Karpas-422 (cell line): ENCODE results near the gene BACE1. TPM values are rescaled to one million over a fixed set of nuclear protein-coding genes. Genes with fewer than 3 reads are reported as not detected.
"Not testable (repeated sequence)": the region's sequence is repeated elsewhere in the genome, so short reads cannot be mapped to it uniquely, and the experiment has no call there.

Experiments used
- DNase-seq: peaks from one replicate; pipeline ENCODE4 v3.0.0-alpha.2; 2015
- H2AFZ ChIP-seq: fragments of 200-600 bp; sonication (generic); 2 replicates; pipeline ENCODE4 v1.6.1; 2014; ENCODE audit warnings: antibody characterized with exemption, low read length, mixed read lengths
- H3K27ac ChIP-seq: fragments of 200-600 bp; sonication (generic); 2 replicates; pipeline ENCODE4 v1.5.1; 2014; ENCODE audit warnings: mild to moderate bottlenecking, low read length, moderate library complexity
- H3K27me3 ChIP-seq: fragments of 200-600 bp; sonication (generic); 2 replicates; pipeline ENCODE4 v1.6.1; 2014; ENCODE audit warnings: low read length, mixed read lengths
- H3K36me3 ChIP-seq: fragments of 200-600 bp; sonication (generic); 2 replicates; pipeline ENCODE4 v1.6.1; 2014; ENCODE audit warnings: low read length, mixed read lengths; ENCODE audit not compliant: insufficient read depth
- H3K4me1 ChIP-seq: fragments of 200-600 bp; sonication (generic); 2 replicates; pipeline ENCODE4 v1.6.1; 2014; ENCODE audit warnings: mild to moderate bottlenecking, low read length, mixed read lengths
- H3K4me2 ChIP-seq: fragments of 200-600 bp; sonication (generic); 2 replicates; pipeline ENCODE4 v1.6.1; 2014; ENCODE audit warnings: low read length, low read depth, mild to moderate bottlenecking; ENCODE audit not compliant: poor library complexity, severe bottlenecking
- H3K4me3 ChIP-seq: fragments of 200-600 bp; sonication (generic); 2 replicates; pipeline ENCODE4 v1.5.1; 2014; ENCODE audit warnings: mild to moderate bottlenecking, antibody characterized with exemption, low read length, mixed read lengths
- H3K79me2 ChIP-seq: fragments of 200-600 bp; sonication (generic); 2 replicates; pipeline ENCODE4 v1.6.1; 2014; ENCODE audit warnings: mild to moderate bottlenecking, low read length, mixed read lengths
- H3K9ac ChIP-seq: fragments of 200-600 bp; sonication (generic); 2 replicates; pipeline ENCODE4 v1.6.0; 2014; ENCODE audit warnings: low read length
- H3K9me2 ChIP-seq: fragments of 200-600 bp; sonication (generic), shearing (Covaris generic); replicated peaks from 2 replicates; pipeline ENCODE4 v1.6.0; 2014; ENCODE audit warnings: mild to moderate bottlenecking, low read length, moderate library complexity; ENCODE audit not compliant: insufficient read depth
- H3K9me3 ChIP-seq: fragments of 300-700, 200-600 bp; sonication (generic); 2 replicates; pipeline ENCODE4 v1.6.1; 2014; ENCODE audit warnings: low read length, mixed read lengths
- H4K20me1 ChIP-seq: fragments of 200-600 bp; sonication (generic); 2 replicates; pipeline ENCODE4 v1.6.1; 2014; ENCODE audit warnings: mild to moderate bottlenecking, antibody characterized with exemption, low read length, low read depth; ENCODE audit not compliant: insufficient read depth
- total RNA-seq: library from RNA; depleted of rRNA; stranded (reverse); fragments of >200 nt; shearing (Covaris generic); gene quantifications from 2 replicates; pipeline ENCODE4 v1.2.3, GENCODE V29; 2014; ENCODE audit warnings: low replicate concordance

Gene BACE1
- total RNA-seq, 1 experiment from 2014 or later = not detected

- H3K79me2 ChIP-seq = no peaks in the 10 kb centered on the region
- no peak for DNase-seq
- H3K27ac ChIP-seq = no peak overlapping the region
- no peak overlapping the region for H3K4me2 ChIP-seq
- H3K27me3 ChIP-seq = no peaks in the 10 kb centered on the region
- no peaks in the 10 kb centered on the region for H3K9me3 ChIP-seq
- no peaks in the 10 kb centered on the region for H3K4me1 ChIP-seq
- H4K20me1 ChIP-seq = no peaks in the 10 kb centered on the region
- H3K4me3 ChIP-seq = no peak overlapping the region
- H2AFZ ChIP-seq = no peak overlapping the region
- no peaks in the 10 kb centered on the region for H3K9me2 ChIP-seq
- H3K36me3 ChIP-seq = no peaks in the 10 kb centered on the region
- no peak overlapping the region for H3K9ac ChIP-seq
These were observed 36.2 kb downstream of the BACE1 start for GRCh38 chr11:117279711-117280376.

GRCh38 chr11:117278347-117278746, 37.7 kb downstream of the BACE1 start:
- Histone ChIP-seq H3K4me1 (no peaks in the 10 kb centered on the region), H3K79me2 (no peaks in the 10 kb centered on the region), H3K9me3 (no peaks in the 10 kb centered on the region), H3K27me3 (no peaks in the 10 kb centered on the region), H3K4me3 (no peak overlapping the region), H3K27ac (no peak overlapping the region), H3K36me3 (no peaks in the 10 kb centered on the region), H2AFZ (no peak overlapping the region), H4K20me1 (no peaks in the 10 kb centered on the region), H3K4me2 (no peak overlapping the region), H3K9me2 (no peaks in the 10 kb centered on the region), H3K9ac (no peak overlapping the region)
- DNase-seq = no peak

GRCh38 chr11:117273550-117274289, 42.3 kb downstream of the BACE1 start:
- Histone ChIP-seq H3K9me2 (no peaks in the 10 kb centered on the region), H2AFZ (no peak overlapping the region), H3K9me3 (no peaks in the 10 kb centered on the region), H3K27me3 (no peaks in the 10 kb centered on the region), H3K36me3 (no peaks in the 10 kb centered on the region), H3K4me3 (no peak overlapping the region), H3K4me2 (no peak overlapping the region), H3K9ac (no peak overlapping the region), H4K20me1 (no peaks in the 10 kb centered on the region), H3K4me1 (no peaks in the 10 kb centered on the region), H3K27ac (no peak overlapping the region), H3K79me2 (no peaks in the 10 kb centered on the region)
- no peak for DNase-seq

DNA sequence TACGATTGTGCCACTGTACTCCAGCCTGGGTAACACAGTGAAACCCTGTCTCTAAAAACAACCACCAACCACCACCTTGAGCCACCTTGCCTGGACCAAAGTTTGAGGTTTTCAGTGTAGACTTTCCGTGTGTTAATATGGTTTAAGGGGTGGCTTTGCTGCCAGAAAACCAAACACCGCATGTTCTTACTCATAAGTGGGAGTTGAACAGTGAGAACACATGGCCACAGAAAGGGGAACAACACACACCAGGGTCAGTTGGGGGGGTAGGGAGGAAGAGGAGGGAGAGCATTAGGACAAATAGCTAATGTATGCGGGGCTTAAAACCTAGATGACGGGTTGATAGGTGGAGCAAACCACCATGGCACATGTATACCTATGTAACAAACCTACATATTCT, 43.9 kb downstream of the BACE1 start:
- H4K20me1 ChIP-seq, H3K4me3 ChIP-seq, DNase-seq, H3K36me3 ChIP-seq, H3K27me3 ChIP-seq, H3K4me1 ChIP-seq, H3K79me2 ChIP-seq, H3K4me2 ChIP-seq, H3K9ac ChIP-seq, H3K27ac ChIP-seq, H2AFZ ChIP-seq, H3K9me2 ChIP-seq, H3K9me3 ChIP-seq: not testable (repeated sequence)

- Histone ChIP-seq H3K27ac (no peak overlapping the region), H3K27me3 (no peaks in the 10 kb centered on the region), H3K9me2 (no peaks in the 10 kb centered on the region), H3K4me1 (no peaks in the 10 kb centered on the region), H3K4me3 (no peak overlapping the region), H3K9ac (no peak overlapping the region), H3K79me2 (no peaks in the 10 kb centered on the region), H3K36me3 (no peaks in the 10 kb centered on the region), H3K9me3 (no peaks in the 10 kb centered on the region), H3K4me2 (no peak overlapping the region), H2AFZ (no peak overlapping the region), H4K20me1 (no peaks in the 10 kb centered on the region)
- no peak for DNase-seq
These were observed 44.8 kb downstream of the BACE1 start for GRCh38 chr11:117271208-117271607.

- no peak overlapping the region for H3K4me2 ChIP-seq
- H3K36me3 ChIP-seq = no peaks in the 10 kb centered on the region
- H3K9me2 ChIP-seq = no peaks in the 10 kb centered on the region
- H3K9me3 ChIP-seq = no peaks in the 10 kb centered on the region
- H3K27ac ChIP-seq = no peak overlapping the region
- no peak for DNase-seq
- no peak overlapping the region for H3K4me3 ChIP-seq
- H4K20me1 ChIP-seq = no peaks in the 10 kb centered on the region
- no peak overlapping the region for H2AFZ ChIP-seq
- H3K27me3 ChIP-seq = no peaks in the 10 kb centered on the region
- no peaks in the 10 kb centered on the region for H3K4me1 ChIP-seq
- no peak overlapping the region for H3K9ac ChIP-seq
- H3K79me2 ChIP-seq = no peaks in the 10 kb centered on the region
These were observed 46.2 kb downstream of the BACE1 start for GRCh38 chr11:117269856-117270255.

GRCh38 chr11:117265745-117266144, 50.3 kb downstream of the BACE1 start:
- H3K4me2 ChIP-seq = no peak overlapping the region
- no peak overlapping the region for H3K27ac ChIP-seq
- H3K4me1 ChIP-seq = no peaks in the 10 kb centered on the region
- no peaks in the 10 kb centered on the region for H3K36me3 ChIP-seq
- H3K79me2 ChIP-seq = no peaks in the 10 kb centered on the region
- no peak for DNase-seq
- H4K20me1 ChIP-seq = no peaks in the 10 kb centered on the region
- no peaks in the 10 kb centered on the region for H3K9me2 ChIP-seq
- no peaks in the 10 kb centered on the region for H3K27me3 ChIP-seq
- no peak overlapping the region for H2AFZ ChIP-seq
- no peaks in the 10 kb centered on the region for H3K9me3 ChIP-seq
- H3K9ac ChIP-seq = no peak overlapping the region
- H3K4me3 ChIP-seq = no peak overlapping the region

DNA sequence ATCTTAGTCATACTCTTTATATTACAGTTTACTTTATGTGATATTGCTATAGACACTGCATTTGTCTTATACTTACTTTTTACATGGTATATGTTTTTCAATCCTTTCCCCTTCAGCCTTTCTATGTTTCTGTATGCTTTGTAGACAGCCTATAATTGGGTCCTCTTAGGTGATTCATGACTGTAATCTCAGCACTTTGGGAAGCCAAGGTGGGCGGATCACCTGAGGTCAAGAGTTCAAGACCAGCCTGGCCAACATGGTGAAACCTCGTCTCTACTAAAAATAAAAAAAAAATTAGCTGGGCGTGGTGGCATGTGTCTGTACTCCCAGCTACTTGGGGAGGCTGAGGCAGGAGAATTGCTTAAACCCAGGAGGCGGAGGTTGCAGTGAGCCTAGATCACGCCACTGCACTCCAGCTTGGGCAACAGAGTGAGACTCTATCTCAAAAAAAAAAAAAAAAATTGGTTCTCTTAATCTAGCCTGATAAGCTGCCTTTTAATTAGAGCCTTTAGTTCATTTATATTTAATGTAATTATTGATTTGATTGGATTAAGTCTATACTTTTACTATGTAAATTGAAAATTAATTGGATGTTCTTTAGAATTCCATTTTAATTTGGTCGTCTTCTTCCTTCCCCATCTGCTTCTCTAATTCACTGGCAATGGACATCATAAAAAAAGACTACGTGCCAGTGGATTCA, 51.3 kb downstream of the BACE1 start:
- H3K9ac ChIP-seq, H4K20me1 ChIP-seq, DNase-seq, H3K79me2 ChIP-seq, H3K4me2 ChIP-seq, H3K36me3 ChIP-seq, H3K9me3 ChIP-seq, H3K27me3 ChIP-seq, H2AFZ ChIP-seq, H3K27ac ChIP-seq, H3K9me2 ChIP-seq, H3K4me1 ChIP-seq, H3K4me3 ChIP-seq: not testable (repeated sequence)
